PC-9 (cell line): ENCODE data around the gene BMP5.
"Not testable (repeated sequence)": the region's sequence is repeated elsewhere in the genome, so short reads cannot be mapped to it uniquely, and the experiment has no call there.

Experiments used
- CTCF ChIP-seq: fragments of 200-600 bp; sonication (generic); conservative IDR thresholded peaks from 2 replicates; pipeline ENCODE4 v1.6.1; 2017; ENCODE audit warnings: mixed run types, antibody characterized with exemption, mild to moderate bottlenecking, moderate library complexity
- EZH2 ChIP-seq: fragments of 200-600 bp; sonication (generic); IDR thresholded peaks from 2 replicates; pipeline ENCODE4 v1.8.0; 2017; ENCODE audit warnings: antibody characterized with exemption, low read depth

GRCh38 chr6:55909911-55910310, 34.5 kb upstream of the BMP5 start:
- not testable (repeated sequence) for TF ChIP-seq CTCF, EZH2
